Left forelimb (tissue), 1 donor: Measurements from ENCODE around the gene HEXIM1.

Source experiments
- DNase-seq: peaks from one replicate; pipeline ENCODE4 v3.0.0-alpha.2; 2018; ENCODE audit warnings: low spot score

Gene HEXIM1

GRCh38 chr17:45148183-45149036 lies at the start of gene HEXIM1:
HEXIM1 (plus strand) TSS chr17:45148475; CDS start chr17:45149191, 716 bp downstream.
- DNase-seq: peak; percentile 100

DNA sequence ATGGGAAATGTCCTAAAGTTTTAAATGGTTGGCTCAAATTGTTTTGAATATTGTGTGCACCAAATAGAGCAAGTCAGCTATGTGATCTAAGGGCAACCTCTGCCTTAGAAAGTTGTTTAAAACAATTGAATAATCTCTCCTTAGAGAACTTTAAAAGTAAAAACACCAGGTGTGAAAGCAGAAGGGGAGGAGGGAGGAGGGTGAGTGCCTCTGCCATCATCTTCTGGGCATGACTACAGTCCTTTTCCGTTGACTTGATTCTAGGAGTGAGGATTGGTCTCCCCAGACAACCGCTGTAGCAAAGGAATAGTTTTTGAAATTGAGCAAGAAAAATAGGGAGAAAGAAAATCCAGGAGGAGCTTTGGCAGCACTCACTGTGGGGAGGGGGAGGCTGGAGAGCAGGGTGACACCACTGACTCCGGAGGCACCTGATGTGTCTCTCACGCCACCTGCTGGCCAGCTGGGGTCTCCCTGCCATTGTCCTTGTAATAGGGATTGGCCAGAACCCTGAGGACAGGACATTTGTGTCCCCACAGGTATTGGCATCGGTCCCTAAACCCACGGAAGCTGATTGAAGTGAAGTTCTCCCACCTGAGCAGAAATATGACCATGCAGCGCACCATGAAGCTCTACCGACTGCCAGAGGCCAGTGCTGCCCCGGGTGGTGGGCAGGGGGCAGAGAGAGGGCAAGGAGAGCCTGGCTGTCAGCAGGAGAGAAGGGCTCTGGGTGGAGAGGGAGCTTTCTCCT lies 49.2 kb upstream of the HEXIM1 start:
- peak; percentile 84 for DNase-seq

DNA sequence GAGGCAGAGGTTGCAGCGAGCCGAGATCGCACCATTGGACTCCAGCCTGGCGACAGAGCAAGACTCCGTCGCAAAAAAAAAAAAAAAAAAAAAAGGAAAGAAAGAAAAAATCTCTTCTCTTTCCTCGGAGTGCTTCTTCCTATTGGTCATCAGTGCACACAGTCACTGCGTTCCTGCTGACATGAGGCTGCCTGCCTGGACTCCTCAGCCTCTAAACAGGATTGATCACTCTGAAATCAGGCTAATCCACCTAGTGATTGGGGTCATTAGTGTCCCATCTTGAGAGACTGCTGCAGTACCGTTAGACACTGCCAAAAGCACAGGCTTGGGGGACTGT lies 46.8 kb upstream of the HEXIM1 start:
- DNase-seq: no peak

- no peak for DNase-seq
Measured at GRCh38 chr17:45101883-45102811, 46.1 kb upstream of the HEXIM1 start.

GRCh38 chr17:45102856-45103255 lies 45.4 kb upstream of the HEXIM1 start:
- DNase-seq: no peak

GRCh38 chr17:45103269-45103795 lies 44.9 kb upstream of the HEXIM1 start:
- no peak for DNase-seq

GRCh38 chr17:45104029-45104428 lies 44.2 kb upstream of the HEXIM1 start:
- no peak for DNase-seq

DNA sequence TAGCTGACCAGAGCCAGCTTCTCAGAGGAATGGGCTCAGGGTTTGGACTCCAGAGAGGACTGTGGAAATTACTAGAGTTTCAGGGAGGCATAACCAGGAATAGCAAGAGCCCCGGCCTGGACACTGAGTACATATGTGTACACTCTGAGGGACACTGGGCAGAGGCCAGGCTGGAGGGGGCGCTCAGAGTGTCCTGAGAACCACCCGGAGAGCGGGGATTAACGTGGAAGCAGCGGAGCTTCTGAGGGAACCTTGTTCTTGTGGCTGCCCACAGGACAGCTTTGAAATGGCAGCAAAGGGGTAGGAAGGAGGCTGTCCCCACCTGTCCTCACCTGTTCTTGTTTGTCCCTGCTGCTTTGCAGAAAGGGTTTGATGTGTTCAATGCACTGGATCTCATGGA lies 43.8 kb upstream of the HEXIM1 start:
- DNase-seq: no peak

GRCh38 chr17:45104907-45105624 lies 43.2 kb upstream of the HEXIM1 start:
- DNase-seq: no peak

- DNase-seq: no peak
Measured at GRCh38 chr17:45106096-45106495, 42.2 kb upstream of the HEXIM1 start.

GRCh38 chr17:45106582-45106981 lies 41.7 kb upstream of the HEXIM1 start:
- no peak for DNase-seq

- no peak for DNase-seq
Measured at GRCh38 chr17:45107293-45108010, 40.8 kb upstream of the HEXIM1 start.

DNA sequence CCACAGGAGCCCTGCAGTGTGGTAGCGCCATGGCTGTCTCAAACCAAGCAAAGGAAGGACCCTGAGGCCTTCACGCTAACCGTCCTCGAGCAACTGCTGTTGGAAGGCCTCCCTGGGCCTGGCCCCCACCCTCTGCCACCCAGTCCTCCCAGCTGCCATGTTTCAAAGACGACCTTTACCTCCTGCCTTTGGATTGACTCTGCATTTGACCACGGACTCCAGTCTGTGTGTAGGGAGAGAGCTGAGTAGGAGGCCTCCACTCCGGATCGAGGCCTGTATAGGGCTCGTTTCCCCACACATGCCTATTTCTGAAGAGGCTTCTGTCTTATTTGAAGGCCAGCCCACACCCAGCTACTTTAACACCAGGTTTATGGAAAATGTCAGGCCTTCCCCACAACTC lies 40.2 kb upstream of the HEXIM1 start:
- no peak for DNase-seq

DNA sequence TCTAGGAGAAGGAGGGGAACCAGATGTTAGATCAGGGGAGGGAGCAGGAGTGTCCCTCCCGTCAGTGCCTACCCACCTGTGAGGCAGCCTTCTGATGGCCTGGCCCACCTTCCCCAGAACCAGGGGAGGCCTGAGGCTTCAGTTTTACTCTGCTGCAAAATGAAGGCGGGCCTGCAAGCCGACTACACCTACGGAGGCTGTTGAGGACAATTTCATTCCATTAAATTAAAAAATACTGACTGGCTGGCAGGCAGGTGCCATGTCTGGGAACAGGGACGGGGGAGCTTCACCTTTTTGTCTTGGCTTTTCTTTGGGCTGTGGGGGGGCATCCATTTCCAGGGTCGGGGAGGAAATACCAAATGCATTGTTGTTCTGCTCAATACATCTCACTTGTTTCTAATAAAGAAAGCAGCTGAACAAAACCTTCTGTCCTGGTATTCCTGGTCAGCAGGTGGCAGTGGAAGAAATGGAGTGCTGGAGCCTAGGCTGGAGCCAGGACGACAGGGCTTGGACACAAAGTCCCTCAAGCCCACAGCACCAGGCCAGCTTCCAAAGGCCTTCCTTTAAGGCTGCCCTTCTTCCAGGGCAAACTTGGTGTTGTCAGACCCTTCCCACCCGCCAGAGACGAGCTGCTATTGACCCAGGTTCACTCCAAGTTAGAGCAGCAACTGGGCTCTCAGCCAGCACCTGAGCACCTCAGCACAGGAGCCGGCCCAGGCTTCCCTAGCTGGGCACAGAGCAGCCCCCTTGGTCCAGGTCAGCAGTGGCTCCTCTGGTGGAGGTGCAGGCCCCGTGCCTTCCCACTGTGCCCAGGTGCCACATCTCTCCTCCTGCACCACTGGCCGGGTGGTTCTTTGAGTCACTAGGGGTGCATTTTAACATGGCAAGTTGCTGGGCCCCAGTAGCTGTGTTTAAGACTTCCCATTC lies 39.4 kb upstream of the HEXIM1 start:
- no peak for DNase-seq

DNA sequence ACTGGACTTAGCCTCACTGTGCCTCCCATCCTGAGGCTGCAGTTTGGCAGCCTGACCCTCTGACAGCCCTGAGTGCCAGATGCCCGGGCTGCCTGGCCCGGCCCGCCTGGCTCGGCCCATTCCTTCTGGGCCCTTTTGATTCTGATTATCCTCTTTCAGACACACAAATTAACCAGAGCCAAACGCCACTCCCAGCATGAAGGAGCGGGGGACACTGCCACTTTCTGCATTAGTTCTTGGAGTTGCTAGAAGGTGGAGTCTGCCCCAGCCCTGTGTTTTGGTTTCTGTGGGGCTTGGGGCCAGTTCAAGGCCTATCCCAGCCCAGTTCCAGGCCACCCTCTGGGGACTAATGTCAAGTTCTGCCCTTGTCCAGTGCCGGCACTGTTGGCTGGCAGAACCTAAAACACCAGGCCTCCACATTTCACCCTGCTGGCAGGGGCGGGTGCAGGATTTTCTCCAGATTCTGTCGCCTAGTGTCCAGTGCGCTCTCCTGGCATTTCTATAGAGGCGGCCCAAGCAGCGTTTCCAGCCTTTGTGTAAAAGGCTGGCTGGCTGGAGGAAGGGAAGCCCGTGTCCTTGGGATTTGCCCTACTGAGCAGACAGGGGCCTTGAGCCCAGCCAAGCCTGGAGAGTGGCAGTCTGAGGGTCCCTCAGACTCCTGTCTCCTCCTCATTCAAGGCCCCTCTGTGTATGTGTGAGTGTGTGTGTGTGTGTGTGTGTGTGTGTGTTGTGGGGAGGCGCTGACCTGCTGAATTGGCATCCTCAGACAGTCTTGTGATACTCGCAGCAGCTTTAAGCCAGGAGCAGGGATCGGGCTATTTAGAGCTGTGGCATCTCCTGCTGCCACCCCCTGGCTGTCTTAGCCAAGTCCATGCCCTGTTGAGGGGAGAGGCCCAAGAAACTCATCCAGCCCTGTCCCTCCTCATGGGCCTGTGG lies 37.3 kb upstream of the HEXIM1 start:
- no peak for DNase-seq

DNA sequence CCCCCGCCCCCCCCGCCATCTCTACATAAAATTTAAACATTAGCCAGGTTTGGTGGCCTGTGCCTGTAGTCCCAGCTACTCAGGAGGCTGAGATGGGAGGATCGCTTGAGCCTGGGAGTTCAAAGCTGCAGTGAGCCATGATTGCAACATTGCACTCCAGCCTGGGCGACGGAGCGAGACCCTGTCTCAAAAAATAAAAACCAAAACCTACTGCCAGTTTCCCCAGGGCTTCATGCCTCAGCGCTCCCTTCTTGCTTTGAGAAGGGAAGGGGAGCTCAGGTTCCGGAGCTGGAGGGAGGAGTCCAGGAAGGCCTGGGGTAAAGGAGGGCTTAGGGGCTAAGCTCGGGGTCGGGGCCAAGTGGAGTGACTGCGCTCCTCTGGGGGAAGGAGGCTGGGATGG lies 36.4 kb upstream of the HEXIM1 start:
- no peak for DNase-seq

DNA sequence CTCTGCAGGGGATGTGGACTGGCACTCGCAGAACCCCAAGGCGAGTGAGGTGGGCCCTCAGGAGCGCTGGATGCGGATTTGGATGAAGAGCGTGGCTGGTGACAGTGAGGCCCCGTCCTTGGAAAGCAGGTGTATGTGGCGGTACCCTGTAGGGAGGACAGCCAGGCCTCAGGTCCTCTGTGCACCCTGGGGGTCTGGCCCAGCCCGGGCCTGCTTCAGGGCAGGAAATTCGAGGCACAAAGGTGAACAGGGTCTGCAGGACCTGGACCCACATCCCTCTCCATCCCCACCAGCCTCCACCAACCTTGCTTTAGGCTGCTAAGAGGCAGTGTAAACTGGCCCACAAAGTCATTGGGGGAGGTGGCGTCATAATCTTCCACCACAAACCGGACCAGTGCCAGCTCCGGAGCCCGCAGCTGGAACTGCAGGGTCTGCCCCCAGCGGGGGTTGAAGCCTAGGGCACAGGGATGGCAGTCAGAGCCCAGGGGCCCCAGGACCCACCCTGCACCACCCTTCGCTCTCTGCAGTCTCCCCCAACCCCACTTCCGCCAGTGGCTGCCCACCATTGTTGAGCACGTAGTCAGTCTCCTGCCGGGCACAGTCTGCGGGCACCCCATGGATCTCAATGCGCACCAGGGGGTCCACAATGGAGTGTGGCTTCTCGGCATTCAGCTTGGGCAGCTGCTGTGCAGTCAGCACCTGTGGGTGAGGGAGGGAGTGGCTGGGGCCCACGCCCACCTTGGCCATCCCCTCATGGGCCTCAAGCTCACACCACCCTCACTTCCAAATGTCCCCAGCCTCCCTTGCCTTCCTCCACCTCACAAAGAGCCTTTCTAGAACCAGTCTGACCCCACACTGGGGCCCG lies 35.5 kb upstream of the HEXIM1 start:
- no peak for DNase-seq

- DNase-seq: no peak
Measured at GRCh38 chr17:45113424-45113754, 34.9 kb upstream of the HEXIM1 start.
